ENCODE data around the gene SBK2. TPM values are rescaled to one million over a fixed set of nuclear protein-coding genes. Genes with fewer than 3 reads are reported as not detected.

SBK2 gene
- total RNA-seq, 2 donors from 2014 or later: 111 to 172 TPM

- H3K4me3 ChIP-seq: peak overlapping the region; percentile 34 to 39
- DNase-seq (ENCODE audit: low spot score): no peak
- H3K4me1 ChIP-seq: no peaks in the 10 kb centered on the region
Observed at GRCh38 chr19:55563261-55563690, 26.3 kb upstream of the SBK2 start.

GRCh38 chr19:55559684-55560083 lies 22.8 kb upstream of the SBK2 start:
- H3K36me3 ChIP-seq: no peaks in the 10 kb centered on the region
- H3K27ac ChIP-seq: no peak overlapping the region
- H3K4me3 ChIP-seq: no peak overlapping the region
- no peak for TF ChIP-seq CTCF (IDR thresholded peaks at IDR 0.05)
- DNase-seq (ENCODE audit: low spot score): no peak
- H3K27me3 ChIP-seq: no peaks in the 10 kb centered on the region
- no peaks in the 10 kb centered on the region for H3K9me3 ChIP-seq
- H3K4me1 ChIP-seq: no peaks in the 10 kb centered on the region

More at GRCh38 chr19:55563261-55563690, 26.3 kb upstream of the SBK2 start:
- H3K36me3 ChIP-seq: no peaks in the 10 kb centered on the region
- no peaks in the 10 kb centered on the region for H3K27me3 ChIP-seq
- no peak for TF ChIP-seq CTCF (IDR thresholded peaks at IDR 0.05)
- H3K27ac ChIP-seq: peak overlapping the region; percentile 83 to 90
- no peaks in the 10 kb centered on the region for H3K9me3 ChIP-seq

- H3K27me3 ChIP-seq: no peaks in the 10 kb centered on the region
- no peaks in the 10 kb centered on the region for H3K36me3 ChIP-seq
- H3K9me3 ChIP-seq: no peaks in the 10 kb centered on the region
- H3K27ac ChIP-seq: no peak overlapping the region
- H3K4me1 ChIP-seq: peaks cover 0 to 7% of the 10 kb centered on the region in 2 donors
- H3K4me3 ChIP-seq: no peak overlapping the region
- no peak for DNase-seq (ENCODE audit: low spot score)
- no peak for TF ChIP-seq CTCF (IDR thresholded peaks at IDR 0.05)
Observed at GRCh38 chr19:55554741-55555152, 17.8 kb upstream of the SBK2 start.

GRCh38 chr19:55554302-55554701 lies 17.4 kb upstream of the SBK2 start:
- Histone ChIP-seq H3K27me3 (no peaks in the 10 kb centered on the region), H3K4me1 (peaks cover 0 to 11% of the 10 kb centered on the region in 2 donors), H3K27ac (no peak overlapping the region), H3K36me3 (no peaks in the 10 kb centered on the region), H3K4me3 (no peak overlapping the region), H3K9me3 (no peaks in the 10 kb centered on the region)
- DNase-seq (ENCODE audit: low spot score): no peak
- no peak for TF ChIP-seq CTCF (IDR thresholded peaks at IDR 0.05)

- Histone ChIP-seq H3K36me3 (no peaks in the 10 kb centered on the region), H3K4me1 (peaks cover 0 to 17% of the 10 kb centered on the region in 2 donors), H3K9me3 (no peaks in the 10 kb centered on the region), H3K27me3 (no peaks in the 10 kb centered on the region), H3K4me3 (no peak overlapping the region), H3K27ac (no peak overlapping the region)
- no peak for TF ChIP-seq CTCF (IDR thresholded peaks at IDR 0.05)
- no peak for DNase-seq (ENCODE audit: low spot score)
Observed at GRCh38 chr19:55553217-55554182, 16.6 kb upstream of the SBK2 start.

Measured in right atrium auricular region (tissue), 2 donors.